Measurements from ENCODE around the gene GIPC2.

- TF ChIP-seq CTCF (IDR thresholded peaks at IDR 0.05; ENCODE audit: insufficient read depth, low read length) (no peak), POLR2AphosphoS5 (IDR thresholded peaks at IDR 0.05; ENCODE audit: low read depth) (no peak), GABPA (IDR thresholded peaks at IDR 0.05; ENCODE audit: low read depth) (no peak), SPI1 (IDR thresholded peaks at IDR 0.05; ENCODE audit: borderline replicate concordance, low read depth) (no peak), REST (IDR thresholded peaks at IDR 0.05; ENCODE audit: insufficient replicate concordance, low read depth) (no peak)
These were observed 80.7 kb downstream of the GIPC2 start for GRCh38 chr1:78126506-78126905.
